ENCODE data around the gene YDJC. TPM values are rescaled to one million over a fixed set of nuclear protein-coding genes. Genes with fewer than 3 reads are reported as not detected.
A peak's percentile ranks its signal among the peaks of the same experiment; 100 is the strongest.

YDJC gene
- total and polyA plus RNA-seq, 8 donors: 8.1 to 75.3 (median 38.1) TPM

DNA sequence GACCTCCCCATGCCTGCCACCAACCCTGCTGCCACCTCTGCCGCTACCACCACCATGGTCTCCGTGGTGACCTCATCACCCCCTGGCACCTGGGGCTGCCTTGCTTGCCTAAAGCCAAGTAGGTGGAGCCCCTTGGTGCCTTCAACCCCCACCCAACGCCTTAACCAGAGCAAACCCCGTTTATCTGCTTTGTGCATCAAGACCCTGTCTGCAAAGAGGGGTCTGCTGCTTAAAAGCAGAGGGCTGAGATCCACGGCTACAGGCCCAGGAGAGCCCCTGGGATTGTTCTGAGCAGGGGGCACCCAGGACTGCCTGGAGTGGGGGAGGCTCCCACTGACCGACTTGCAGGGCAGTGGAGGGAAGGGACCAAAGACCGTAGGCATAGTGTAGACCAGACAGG, 31.1 kb upstream of the YDJC start:
- TF ChIP-seq POLR2A (IDR thresholded peaks at IDR 0.05) (no peak), POLR2AphosphoS5 (IDR thresholded peaks at IDR 0.05) (no peak), EP300 (IDR thresholded peaks at IDR 0.05) (no peak)
- TF ChIP-seq, protein P1, sequence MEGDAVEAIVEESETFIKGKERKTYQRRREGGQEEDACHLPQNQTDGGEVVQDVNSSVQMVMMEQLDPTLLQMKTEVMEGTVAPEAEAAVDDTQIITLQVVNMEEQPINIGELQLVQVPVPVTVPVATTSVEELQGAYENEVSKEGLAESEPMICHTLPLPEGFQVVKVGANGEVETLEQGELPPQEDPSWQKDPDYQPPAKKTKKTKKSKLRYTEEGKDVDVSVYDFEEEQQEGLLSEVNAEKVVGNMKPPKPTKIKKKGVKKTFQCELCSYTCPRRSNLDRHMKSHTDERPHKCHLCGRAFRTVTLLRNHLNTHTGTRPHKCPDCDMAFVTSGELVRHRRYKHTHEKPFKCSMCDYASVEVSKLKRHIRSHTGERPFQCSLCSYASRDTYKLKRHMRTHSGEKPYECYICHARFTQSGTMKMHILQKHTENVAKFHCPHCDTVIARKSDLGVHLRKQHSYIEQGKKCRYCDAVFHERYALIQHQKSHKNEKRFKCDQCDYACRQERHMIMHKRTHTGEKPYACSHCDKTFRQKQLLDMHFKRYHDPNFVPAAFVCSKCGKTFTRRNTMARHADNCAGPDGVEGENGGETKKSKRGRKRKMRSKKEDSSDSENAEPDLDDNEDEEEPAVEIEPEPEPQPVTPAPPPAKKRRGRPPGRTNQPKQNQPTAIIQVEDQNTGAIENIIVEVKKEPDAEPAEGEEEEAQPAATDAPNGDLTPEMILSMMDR (IDR thresholded peaks at IDR 0.05): no peak
- no peaks in the 10 kb centered on the region for H3K9me3 ChIP-seq
- WGBS, 5 donors: 76 to 94% (median 80%) methylated on average over 7 of the region's 7 CpGs
- no peak for DNase-seq
- intact Hi-C loops (cut with DNase I; ENCODE audit: low total_unique reads): no loop called here
- H3K27me3 ChIP-seq: peaks cover 0 to 16% (median 0%) of the 10 kb centered on the region in 3 donors
- H3K27ac ChIP-seq: no peak overlapping the region
- H3K4me3 ChIP-seq: no peak overlapping the region
- no peaks in the 10 kb centered on the region for H3K36me3 ChIP-seq
- peaks cover 4 to 28% (median 24%) of the 10 kb centered on the region in 4 donors for H3K4me1 ChIP-seq

DNA sequence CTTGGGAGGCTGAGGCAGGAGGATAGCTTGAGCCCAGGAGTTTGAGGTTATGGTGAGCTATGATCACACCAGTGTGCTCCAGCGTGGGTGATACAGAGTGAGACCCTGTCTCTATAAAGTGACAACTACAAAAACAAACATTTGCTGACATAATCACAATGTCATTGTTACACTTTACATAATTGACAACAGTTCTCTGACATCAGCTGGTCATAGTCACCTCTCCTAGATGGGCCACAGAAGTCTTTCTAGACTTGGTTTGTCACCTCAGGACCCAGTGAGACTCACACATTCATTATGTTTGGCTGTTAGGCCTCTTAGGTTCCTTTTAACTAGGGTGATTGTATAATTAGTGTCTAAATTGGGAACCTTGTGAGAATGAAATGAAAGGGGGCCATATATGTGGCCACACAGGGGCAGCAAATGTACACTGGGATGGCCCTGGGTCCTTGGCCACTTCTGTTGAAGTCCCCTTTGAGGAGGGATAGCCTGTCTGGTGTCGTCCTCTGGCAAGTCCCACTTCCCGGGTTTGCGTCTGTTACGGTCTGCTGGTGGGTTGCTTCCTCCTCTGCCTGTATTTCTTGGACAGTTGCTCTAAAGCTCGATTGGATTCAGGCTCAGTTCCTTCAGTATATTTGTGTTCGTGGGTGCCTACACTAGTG, 30.2 kb upstream of the YDJC start:
- H3K4me3 ChIP-seq: no peak overlapping the region
- no peak for DNase-seq
- peaks cover 0 to 20% (median 18%) of the 10 kb centered on the region in 4 donors for H3K4me1 ChIP-seq
- H3K36me3 ChIP-seq: no peaks in the 10 kb centered on the region
- 77 to 87% (median 85%) methylated on average over 5 to 7 of the region's 7 CpGs for WGBS, 5 donors
- H3K9me3 ChIP-seq: no peaks in the 10 kb centered on the region
- no peak overlapping the region for H3K27ac ChIP-seq
- TF ChIP-seq EP300 (IDR thresholded peaks at IDR 0.05) (no peak), POLR2A (IDR thresholded peaks at IDR 0.05) (no peak)
- intact Hi-C loops (cut with DNase I; ENCODE audit: low total_unique reads): no loop called here
- peaks cover 0 to 18% (median 0%) of the 10 kb centered on the region in 3 donors for H3K27me3 ChIP-seq

DNA sequence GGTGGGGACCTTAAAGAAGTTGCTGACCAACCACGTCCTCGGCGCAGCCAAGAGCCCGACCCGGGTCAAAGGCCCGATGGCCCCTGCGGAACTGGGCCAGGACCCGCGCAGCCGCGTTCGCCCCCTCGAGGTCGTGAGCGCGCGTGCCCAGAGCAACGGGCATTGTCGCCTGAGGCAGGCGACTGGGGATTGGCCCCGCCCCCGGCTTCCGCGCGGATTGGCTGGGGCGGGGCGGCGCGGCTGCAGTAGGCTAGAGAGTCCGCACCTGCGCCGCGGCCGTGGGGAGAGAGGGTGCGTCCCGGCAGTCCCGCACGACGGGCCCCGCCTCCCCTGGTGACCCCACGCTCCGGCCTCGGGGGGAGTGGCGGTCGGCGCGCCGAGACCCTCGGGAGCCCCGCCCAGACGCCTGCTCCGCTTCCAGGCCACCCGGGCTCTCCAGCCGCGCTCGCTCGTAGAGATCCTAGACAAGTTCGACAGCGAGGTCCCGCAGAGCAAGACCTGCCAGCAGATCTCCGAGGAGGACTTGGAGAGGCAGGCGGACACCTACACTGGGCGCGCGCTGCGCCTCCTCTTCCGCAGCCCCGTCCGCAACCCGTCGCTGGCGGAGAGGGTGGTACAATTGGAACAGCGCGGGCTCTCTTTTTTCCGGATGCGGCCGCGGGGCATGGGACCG, 27.7 kb upstream of the YDJC start:
- WGBS, 5 donors: 0 to 2% (median 1%) methylated on average over 4 to 79 of the region's 79 CpGs
- H3K4me1 ChIP-seq: peaks cover 2 to 26% (median 22%) of the 10 kb centered on the region in 4 donors
- H3K36me3 ChIP-seq: no peaks in the 10 kb centered on the region
- H3K9me3 ChIP-seq: no peaks in the 10 kb centered on the region
- H3K27ac ChIP-seq: peak overlapping the region in 4 of 5 donors; percentile 26 to 53 (median 48)
- TF ChIP-seq, protein P1 (IDR thresholded peaks at IDR 0.05): peak in 1 of 7 experiments; percentile 14
- no peak for TF ChIP-seq EP300 (IDR thresholded peaks at IDR 0.05)
- no peak for TF ChIP-seq POLR2AphosphoS5 (IDR thresholded peaks at IDR 0.05)
- no peak for TF ChIP-seq POLR2A (IDR thresholded peaks at IDR 0.05)
- H3K27me3 ChIP-seq: peaks cover 0 to 18% (median 0%) of the 10 kb centered on the region in 3 donors
- DNase-seq: peak; percentile 86 to 92
- intact Hi-C loops (cut with DNase I; ENCODE audit: low total_unique reads): no loop called here
- peak overlapping the region; percentile 53 to 75 (median 68) for H3K4me3 ChIP-seq

DNA sequence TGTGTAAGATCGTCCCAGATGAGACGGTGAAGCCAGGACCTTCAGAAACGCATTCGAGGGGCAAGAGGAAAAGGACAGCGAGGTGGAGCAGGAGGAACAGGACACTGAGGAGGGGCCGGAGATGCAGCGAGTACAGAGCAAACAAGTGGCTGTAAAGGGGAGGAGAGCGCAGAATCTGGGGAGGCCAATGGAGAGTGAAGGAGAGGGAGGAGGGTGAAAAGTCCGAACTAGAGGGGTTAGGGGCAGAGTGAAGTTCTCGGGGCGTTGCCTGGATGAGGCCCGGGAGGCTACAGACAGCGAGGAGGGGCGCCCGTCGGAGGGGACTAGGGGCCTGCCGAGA, 27.2 kb upstream of the YDJC start:
- DNase-seq: no peak
- WGBS, 5 donors: 24 to 34% (median 29%) methylated on average over 17 of the region's 17 CpGs
- intact Hi-C loops (cut with DNase I; ENCODE audit: low total_unique reads): no loop called here
- H3K4me1 ChIP-seq: peaks cover 7 to 31% (median 27%) of the 10 kb centered on the region in 4 donors
- H3K9me3 ChIP-seq: no peaks in the 10 kb centered on the region
- peak overlapping the region; percentile 53 to 75 (median 68) for H3K4me3 ChIP-seq
- no peak for TF ChIP-seq POLR2A (IDR thresholded peaks at IDR 0.05)
- no peak for TF ChIP-seq POLR2AphosphoS5 (IDR thresholded peaks at IDR 0.05)
- TF ChIP-seq, protein P1 (IDR thresholded peaks at IDR 0.05): no peak
- TF ChIP-seq EP300 (IDR thresholded peaks at IDR 0.05): no peak
- H3K27me3 ChIP-seq: peaks cover 0 to 18% (median 0%) of the 10 kb centered on the region in 3 donors
- peak overlapping the region in 2 of 5 donors; percentile 26 to 46 for H3K27ac ChIP-seq
- H3K36me3 ChIP-seq: no peaks in the 10 kb centered on the region
